Mammary epithelial cell (primary cell): Measurements from ENCODE around the gene GDAP1L1.

ENCODE experiments used
- EZH2 ChIP-seq: IDR thresholded peaks from 2 replicates; pipeline ENCODE4 v1.6.1; 2012; ENCODE audit warnings: low read length, inconsistent platforms, borderline replicate concordance
- TF ChIP-seq, protein P1 (sequence below), 2 donors: IDR thresholded peaks in 1 of 2; conservative IDR thresholded peaks in 1 of 2; 2 replicates each; pipeline ENCODE4 v1.5.1; 2011 to 2012; ENCODE audit warnings: inconsistent platforms in 2 of 2, low read length in 2 of 2, mild to moderate bottlenecking in 2 of 2, control low read depth in 1 of 2, low read depth in 1 of 2; ENCODE audit not compliant: insufficient read depth in 1 of 2; ENCODE audit errors: extremely low read depth in 1 of 2

DNA sequence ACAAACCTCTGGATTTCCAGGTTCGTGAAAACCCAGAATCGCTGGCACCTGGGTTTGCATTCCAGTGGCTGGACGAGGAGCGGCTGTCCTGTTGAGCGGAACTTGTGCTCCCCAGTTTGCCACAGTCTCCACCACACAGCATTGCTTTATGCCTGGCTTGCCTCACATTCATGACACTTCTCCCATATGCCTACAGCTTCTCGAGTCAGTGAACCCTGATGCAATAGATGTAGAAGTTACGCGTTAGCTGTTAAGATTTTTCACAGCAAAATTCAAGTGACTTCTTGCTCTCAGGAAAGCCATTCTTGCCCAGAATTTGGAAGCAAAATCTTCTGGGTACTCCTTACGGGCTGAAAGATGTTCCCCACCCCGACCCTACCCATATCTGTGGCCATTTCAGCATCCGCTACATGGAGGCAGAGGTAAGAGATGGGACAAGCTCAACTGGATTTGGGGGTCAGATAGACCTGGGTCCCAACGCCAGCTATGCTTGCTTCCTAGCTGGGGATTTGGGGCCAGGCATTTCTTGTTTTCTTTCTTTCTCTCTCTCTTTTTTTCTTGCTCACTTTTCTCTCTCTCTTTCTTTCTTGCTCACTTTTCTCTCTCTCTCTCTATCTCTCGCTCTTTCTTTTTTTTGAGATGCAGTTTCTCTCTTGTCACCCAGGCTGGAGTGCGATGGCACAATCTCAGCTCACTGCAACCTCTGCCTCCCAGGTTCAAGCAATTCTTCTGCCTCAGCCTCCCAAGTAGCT lies 12.4 kb upstream of the GDAP1L1 start:
- TF ChIP-seq, protein P1, sequence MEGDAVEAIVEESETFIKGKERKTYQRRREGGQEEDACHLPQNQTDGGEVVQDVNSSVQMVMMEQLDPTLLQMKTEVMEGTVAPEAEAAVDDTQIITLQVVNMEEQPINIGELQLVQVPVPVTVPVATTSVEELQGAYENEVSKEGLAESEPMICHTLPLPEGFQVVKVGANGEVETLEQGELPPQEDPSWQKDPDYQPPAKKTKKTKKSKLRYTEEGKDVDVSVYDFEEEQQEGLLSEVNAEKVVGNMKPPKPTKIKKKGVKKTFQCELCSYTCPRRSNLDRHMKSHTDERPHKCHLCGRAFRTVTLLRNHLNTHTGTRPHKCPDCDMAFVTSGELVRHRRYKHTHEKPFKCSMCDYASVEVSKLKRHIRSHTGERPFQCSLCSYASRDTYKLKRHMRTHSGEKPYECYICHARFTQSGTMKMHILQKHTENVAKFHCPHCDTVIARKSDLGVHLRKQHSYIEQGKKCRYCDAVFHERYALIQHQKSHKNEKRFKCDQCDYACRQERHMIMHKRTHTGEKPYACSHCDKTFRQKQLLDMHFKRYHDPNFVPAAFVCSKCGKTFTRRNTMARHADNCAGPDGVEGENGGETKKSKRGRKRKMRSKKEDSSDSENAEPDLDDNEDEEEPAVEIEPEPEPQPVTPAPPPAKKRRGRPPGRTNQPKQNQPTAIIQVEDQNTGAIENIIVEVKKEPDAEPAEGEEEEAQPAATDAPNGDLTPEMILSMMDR (conservative IDR thresholded peaks at IDR 0.05 in 1 of 2, IDR thresholded peaks at IDR 0.05 in 1 of 2; ENCODE audit: extremely low read depth in 1 of 2, insufficient read depth in 1 of 2, low read depth in 1 of 2, low read length in 2 of 2): no peak
- TF ChIP-seq EZH2: no peak
